ENCODE data around the gene MED15. TPM values are rescaled to one million over a fixed set of nuclear protein-coding genes. Genes with fewer than 3 reads are reported as not detected.
"Not testable (repeated sequence)": the region's sequence is repeated elsewhere in the genome, so short reads cannot be mapped to it uniquely, and the experiment has no call there.

The MED15 gene
- polyA plus RNA-seq, 1 experiment, result 42.7 TPM

GRCh38 chr22:20591295-20591645 is 83.9 kb downstream of the MED15 start:
- ChIA-PET CTCF (interaction anchor here (1.6 kb wide), 1 partner anchor 15 kb away, joined by 3 read pairs; no protein-coding TSS in a partner anchor), POLR2A (no interaction called here)
- H3K27me3 ChIP-seq (ENCODE audit: control insufficient read depth, insufficient read depth, low read length), result no peaks in the 10 kb centered on the region; the same call in 1 of the 2 replicates
- H3K36me3 ChIP-seq (ENCODE audit: control insufficient read depth, insufficient read depth, low read length), result peaks cover 16% of the 10 kb centered on the region
- no peak for TF ChIP-seq CTCF (IDR thresholded peaks at IDR 0.05; ENCODE audit: insufficient read depth, low read depth, low read length)
- DNase-seq (ENCODE audit: low read depth), result no peak
- no peak overlapping the region for H3K4me3 ChIP-seq (ENCODE audit: low read depth, low read length)

GRCh38 chr22:20591660-20592310 is 84.4 kb downstream of the MED15 start:
- ChIA-PET POLR2A (no interaction called here), CTCF (interaction anchor here (0.6 to 2.8 kb wide), 2 partner anchors 13 to 14 kb away, joined by 3 to 8 read pairs; no protein-coding TSS in a partner anchor)
- Histone ChIP-seq H3K4me3 (ENCODE audit: low read depth, low read length) (no peak overlapping the region), H3K36me3 (ENCODE audit: control insufficient read depth, insufficient read depth, low read length) (peaks cover 11% of the 10 kb centered on the region), H3K27me3 (ENCODE audit: control insufficient read depth, insufficient read depth, low read length) (no peaks in the 10 kb centered on the region; the same call in 1 of the 2 replicates)
- no peak for DNase-seq (ENCODE audit: low read depth)
- TF ChIP-seq CTCF (IDR thresholded peaks at IDR 0.05; ENCODE audit: insufficient read depth, low read depth, low read length), result no peak

- H3K36me3 ChIP-seq (ENCODE audit: control insufficient read depth, insufficient read depth, low read length); POLR2A ChIA-PET; H3K4me3 ChIP-seq (ENCODE audit: low read depth, low read length); DNase-seq (ENCODE audit: low read depth); H3K27me3 ChIP-seq (ENCODE audit: control insufficient read depth, insufficient read depth, low read length): not testable (repeated sequence)
- CTCF ChIA-PET, result interaction anchor here (0.6 to 2.8 kb wide), 3 partner anchors 11 to 1369 kb away, joined by 3 to 8 read pairs (median 3); no protein-coding TSS in a partner anchor
Measured at GRCh38 chr22:20594038-20594437, 86.6 kb downstream of the MED15 start.

- CTCF ChIA-PET, result interaction anchor here (1.0 kb wide), 1 partner anchor 11 kb away, joined by 4 read pairs; no protein-coding TSS in a partner anchor
- POLR2A ChIA-PET, result not testable (repeated sequence)
Measured at GRCh38 chr22:20594486-20594885, 87.1 kb downstream of the MED15 start.

GRCh38 chr22:20595461-20595860 is 88.1 kb downstream of the MED15 start:
- no peak for TF ChIP-seq CTCF (IDR thresholded peaks at IDR 0.05; ENCODE audit: insufficient read depth, low read depth, low read length)
- DNase-seq (ENCODE audit: low read depth), result no peak
- ChIA-PET POLR2A (no interaction called here), CTCF (interaction anchor here (1.0 kb wide), 1 partner anchor 10 kb away, joined by 4 read pairs; no protein-coding TSS in a partner anchor)
- H3K27me3 ChIP-seq (ENCODE audit: control insufficient read depth, insufficient read depth, low read length), result peaks cover 2% of the 10 kb centered on the region
- H3K36me3 ChIP-seq (ENCODE audit: control insufficient read depth, insufficient read depth, low read length), result no peaks in the 10 kb centered on the region
- no peak overlapping the region for H3K4me3 ChIP-seq (ENCODE audit: low read depth, low read length)

More at GRCh38 chr22:20594486-20594885, 87.1 kb downstream of the MED15 start:
- H3K4me3 ChIP-seq (ENCODE audit: low read depth, low read length); DNase-seq (ENCODE audit: low read depth); H3K36me3 ChIP-seq (ENCODE audit: control insufficient read depth, insufficient read depth, low read length); H3K27me3 ChIP-seq (ENCODE audit: control insufficient read depth, insufficient read depth, low read length): not testable (repeated sequence)

- H3K4me3 ChIP-seq (ENCODE audit: low read depth, low read length), result no peak overlapping the region
- DNase-seq (ENCODE audit: low read depth), result no peak
- peaks cover 8% of the 10 kb centered on the region for H3K27me3 ChIP-seq (ENCODE audit: control insufficient read depth, insufficient read depth, low read length)
- no peaks in the 10 kb centered on the region for H3K36me3 ChIP-seq (ENCODE audit: control insufficient read depth, insufficient read depth, low read length)
- ChIA-PET POLR2A (no interaction called here), CTCF (interaction anchor here (1.0 to 1.2 kb wide), 4 partner anchors 9 to 35 kb away, joined by 3 to 4 read pairs (median 3); no protein-coding TSS in a partner anchor)
- no peak for TF ChIP-seq CTCF (IDR thresholded peaks at IDR 0.05; ENCODE audit: insufficient read depth, low read depth, low read length)
Measured at GRCh38 chr22:20599117-20599516, 91.7 kb downstream of the MED15 start.
